Lower lobe of right lung (tissue), 2 donors: Measurements from ENCODE around the gene KANK2. TPM values are rescaled to one million over a fixed set of nuclear protein-coding genes. Genes with fewer than 3 reads are reported as not detected.

Experiments used
- ATAC-seq, 2 donors: fragments of 200-7000 bp; cut with Tn5 transposase; one replicate each; pipeline ENCODE4 v1.9.1; 2020 to 2022; ENCODE audit warnings: mild to moderate bottlenecking in 2 of 2, moderate library complexity in 2 of 2
- DNase-seq: peaks from one replicate; pipeline ENCODE4 v3.0.0-alpha.2; 2020
- H3K27ac ChIP-seq: fragments of 200-600 bp; one replicate; pipeline ENCODE4 v1.8.0; 2022
- H3K27me3 ChIP-seq: fragments of 200-600 bp; one replicate; pipeline ENCODE4 v1.8.0; 2022; ENCODE audit warnings: low read depth
- H3K36me3 ChIP-seq: fragments of 200-600 bp; one replicate; pipeline ENCODE4 v1.8.0; 2022; ENCODE audit warnings: mild to moderate bottlenecking
- H3K4me1 ChIP-seq: fragments of 200-600 bp; one replicate; pipeline ENCODE4 v1.8.0; 2022
- H3K4me3 ChIP-seq: fragments of 200-600 bp; one replicate; pipeline ENCODE4 v1.8.0; 2022; ENCODE audit warnings: mild to moderate bottlenecking
- H3K9me3 ChIP-seq: fragments of 200-600 bp; one replicate; pipeline ENCODE4 v1.8.0; 2022
- CTCF ChIP-seq: fragments of 200-600 bp; IDR thresholded peaks from one replicate; pipeline ENCODE4 v1.8.0; 2022; ENCODE audit warnings: antibody characterized with exemption, mild to moderate bottlenecking
- intact Hi-C: fragments of 100-400 bp; cut with DNase I; formaldehyde crosslinking; loops from one replicate; pipeline ENCODE4 v1.11.0; 2022
- total RNA-seq: library from RNA; stranded (reverse); fragmentation: NEBNext Ultra II Directional; extraction: Animal tissue kit (Norgen Biotek cat#: 25700); gene quantifications from one replicate; pipeline ENCODE4 v1.2.1, GENCODE V29; 2021
- donor health status: DM: no; HTN: yes; CAD: no; lungs with severe emphysema.

Gene KANK2
- total RNA-seq, 1 donor from 2014 or later = 191 TPM

- Histone ChIP-seq H3K4me3 (no peak overlapping the region), H3K9me3 (no peaks in the 10 kb centered on the region), H3K36me3 (peaks cover 53% of the 10 kb centered on the region), H3K27me3 (no peaks in the 10 kb centered on the region), H3K4me1 (peaks cover 27% of the 10 kb centered on the region), H3K27ac (peak overlapping the region; percentile 76)
- DNase-seq = peak; percentile 75
- intact Hi-C loops = loop anchor here (5.0 kb wide), 1 partner anchor 66 kb away; no protein-coding TSS in a partner anchor
- peak; percentile 75 to 82 for ATAC-seq
- TF ChIP-seq CTCF = peak; percentile 82
Measured at GRCh38 chr19:11203194-11204075, 6.1 kb upstream of the KANK2 start.

- intact Hi-C loops = loop anchor here (5.0 kb wide), 1 partner anchor 65 kb away; no protein-coding TSS in a partner anchor
- peaks cover 34% of the 10 kb centered on the region for H3K4me1 ChIP-seq
- H3K27me3 ChIP-seq = no peaks in the 10 kb centered on the region
- H3K27ac ChIP-seq = peak overlapping the region; percentile 76
- H3K4me3 ChIP-seq = no peak overlapping the region
- DNase-seq (no peak), ATAC-seq (no peak)
- no peak for TF ChIP-seq CTCF
- H3K36me3 ChIP-seq = peaks cover 48% of the 10 kb centered on the region
- H3K9me3 ChIP-seq = no peaks in the 10 kb centered on the region
Measured at GRCh38 chr19:11202488-11203193, 5.3 kb upstream of the KANK2 start.

- Histone ChIP-seq H3K4me1 (peaks cover 35% of the 10 kb centered on the region), H3K27ac (no peak overlapping the region), H3K4me3 (no peak overlapping the region), H3K9me3 (no peaks in the 10 kb centered on the region), H3K36me3 (peaks cover 39% of the 10 kb centered on the region), H3K27me3 (no peaks in the 10 kb centered on the region)
- no peak for TF ChIP-seq CTCF
- intact Hi-C loops = loop anchor here (5.0 kb wide), 1 partner anchor 64 kb away; no protein-coding TSS in a partner anchor
- DNase-seq = no peak
- no peak for ATAC-seq
Measured at GRCh38 chr19:11201791-11202190, 4.4 kb upstream of the KANK2 start.

- Histone ChIP-seq H3K36me3 (peaks cover 31% of the 10 kb centered on the region), H3K9me3 (no peaks in the 10 kb centered on the region), H3K4me3 (no peak overlapping the region), H3K27ac (no peak overlapping the region), H3K27me3 (no peaks in the 10 kb centered on the region), H3K4me1 (peaks cover 43% of the 10 kb centered on the region)
- intact Hi-C loops = loop anchor here (5.0 kb wide), 1 partner anchor 64 kb away; no protein-coding TSS in a partner anchor
- ATAC-seq = no peak
- no peak for TF ChIP-seq CTCF
- no peak for DNase-seq
Measured at GRCh38 chr19:11200931-11201330, 3.6 kb upstream of the KANK2 start.

GRCh38 chr19:11200015-11200574 lies 2.8 kb upstream of the KANK2 start:
- peaks cover 33% of the 10 kb centered on the region for H3K36me3 ChIP-seq

More at GRCh38 chr19:11200015-11200574, 2.8 kb upstream of the KANK2 start:
- Histone ChIP-seq H3K4me1 (peaks cover 52% of the 10 kb centered on the region), H3K27ac (no peak overlapping the region), H3K4me3 (no peak overlapping the region), H3K9me3 (no peaks in the 10 kb centered on the region), H3K27me3 (no peaks in the 10 kb centered on the region)
- intact Hi-C loops = loop anchor here (5.0 kb wide), 1 partner anchor 63 kb away; no protein-coding TSS in a partner anchor
- no peak for DNase-seq
- ATAC-seq = no peak
- no peak for TF ChIP-seq CTCF
